GM19397 (cell line): ENCODE measurements around the gene ANK3.

Experiments
- ATAC-seq: cut with Tn5 transposase; IDR thresholded peaks from one replicate; pipeline ENCODE4 v1.9.1; 2021; ENCODE audit warnings: mild to moderate bottlenecking, moderate library complexity; ENCODE audit not compliant: unreplicated experiment

The ANK3 gene

DNA sequence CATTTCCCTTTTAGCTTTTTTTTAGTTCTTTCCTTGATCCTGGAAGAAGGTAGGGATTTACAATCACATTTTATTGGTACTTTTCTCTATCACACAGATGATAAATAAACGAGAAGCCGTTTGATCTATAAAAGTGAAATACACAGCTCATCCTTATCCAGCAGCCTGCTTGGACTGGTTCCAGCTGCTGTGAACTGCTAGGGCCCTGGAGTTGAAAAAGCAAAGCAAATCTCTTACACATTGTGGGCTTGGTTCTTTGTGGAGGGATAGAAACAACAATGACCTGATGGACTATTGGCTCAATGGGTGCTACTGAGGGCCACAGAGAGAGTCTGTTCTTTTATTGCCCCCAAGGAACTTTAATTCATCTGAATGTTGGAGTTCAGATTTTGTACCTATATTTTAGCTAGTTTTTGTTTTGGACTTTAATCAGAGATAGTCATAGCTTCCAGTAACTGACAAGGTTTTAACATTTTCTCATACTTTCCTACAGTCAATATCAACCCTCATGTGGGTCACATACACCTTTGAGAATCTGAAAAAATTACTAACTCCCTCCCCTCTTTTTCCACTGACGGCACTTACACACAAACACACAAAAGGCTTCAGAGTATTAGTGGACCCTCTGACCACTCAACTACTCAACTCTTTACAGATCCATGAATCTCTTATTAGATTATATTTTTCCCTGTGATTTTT lies 391.7 kb downstream of the ANK3 start:
- no peak for ATAC-seq

GRCh38 chr10:59995862-59996261 lies 393.8 kb downstream of the ANK3 start:
- ATAC-seq: no peak

DNA sequence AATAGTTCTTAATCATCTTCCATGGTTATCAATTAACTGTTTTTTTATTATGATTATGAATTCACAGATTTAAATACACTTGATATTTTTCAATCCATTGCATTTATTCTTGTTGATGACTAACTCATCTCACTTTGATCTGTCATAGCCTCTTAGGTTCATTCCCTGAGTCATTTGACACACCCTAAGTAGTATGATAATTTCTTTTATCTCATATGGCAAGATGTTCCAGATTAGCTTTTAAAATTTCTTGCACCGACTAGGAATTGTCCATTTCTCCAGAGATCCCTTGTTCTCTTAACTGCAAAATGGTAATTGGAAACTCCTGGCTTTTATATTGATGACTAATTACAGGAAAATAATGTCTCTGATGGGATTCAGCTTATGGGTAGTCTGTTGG lies 395.7 kb downstream of the ANK3 start:
- ATAC-seq: no peak

- ATAC-seq: no peak
Measured at GRCh38 chr10:59991661-59992060, 398.0 kb downstream of the ANK3 start.

- no peak for ATAC-seq
Measured at GRCh38 chr10:59991117-59991516, 398.6 kb downstream of the ANK3 start.

GRCh38 chr10:59985639-59986038 lies 404.0 kb downstream of the ANK3 start:
- ATAC-seq: no peak

- ATAC-seq: no peak
Measured at GRCh38 chr10:59984415-59984814, 405.3 kb downstream of the ANK3 start.

- ATAC-seq: no peak
Measured at GRCh38 chr10:59980356-59980755, 409.3 kb downstream of the ANK3 start.

GRCh38 chr10:59977486-59977885 lies 412.2 kb downstream of the ANK3 start:
- no peak for ATAC-seq

DNA sequence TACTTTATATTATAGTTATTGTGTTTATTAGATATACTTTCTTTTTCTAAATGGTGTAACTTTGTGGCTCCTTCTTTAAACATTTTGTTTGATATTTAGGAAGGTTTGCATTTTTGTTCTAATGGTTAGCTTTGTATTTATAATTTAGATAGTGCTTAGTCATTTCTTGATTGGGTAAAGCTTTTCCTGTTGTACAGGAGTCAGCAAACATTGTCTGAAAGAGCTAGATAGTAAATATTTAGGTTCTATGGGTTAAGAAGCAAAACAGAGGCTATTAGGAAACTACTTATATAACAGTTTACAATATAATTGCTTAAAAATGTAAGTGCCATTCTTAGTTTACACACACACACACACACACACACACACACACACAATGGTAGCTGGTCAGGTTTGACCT lies 412.8 kb downstream of the ANK3 start:
- ATAC-seq: no peak
